GM12864 (cell line): ENCODE data around the gene CASKIN1.

Experiments
- DNase-seq: peaks from one replicate; pipeline ENCODE4 v3.0.0-alpha.2; 2011; ENCODE audit warnings: low read depth
- H3K4me3 ChIP-seq: 2 replicates; pipeline ENCODE4 v1.5.1; 2011; ENCODE audit warnings: mild to moderate bottlenecking, low read depth, low read length, control low read depth
- TF ChIP-seq, protein P1 (sequence below): IDR thresholded peaks from 2 replicates; pipeline ENCODE4 v1.5.1; 2011; ENCODE audit warnings: low read depth, mild to moderate bottlenecking, moderate library complexity, low read length, control low read depth, inconsistent platforms; ENCODE audit errors: missing control alignments

The CASKIN1 gene

DNA sequence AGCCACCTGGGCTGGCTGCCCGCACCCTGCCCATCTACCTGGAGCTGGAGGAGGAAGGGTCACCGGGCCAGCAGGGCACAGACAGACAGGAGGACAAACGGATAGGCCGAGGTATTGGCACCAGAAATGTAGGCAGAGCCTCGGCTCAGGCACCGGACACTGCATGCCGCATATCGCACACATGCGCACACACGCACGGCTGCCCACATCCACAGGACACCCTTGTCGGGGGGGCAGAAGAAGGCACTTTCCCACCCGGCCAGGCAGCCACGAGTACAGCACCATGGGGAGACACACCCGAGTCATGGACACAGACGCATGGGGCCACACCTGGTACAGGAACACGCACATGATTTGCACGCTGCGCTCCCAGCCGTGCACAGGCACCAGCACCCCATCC lies 14.5 kb downstream of the CASKIN1 start:
- no peak overlapping the region for H3K4me3 ChIP-seq
- DNase-seq = no peak
- TF ChIP-seq, protein P1, sequence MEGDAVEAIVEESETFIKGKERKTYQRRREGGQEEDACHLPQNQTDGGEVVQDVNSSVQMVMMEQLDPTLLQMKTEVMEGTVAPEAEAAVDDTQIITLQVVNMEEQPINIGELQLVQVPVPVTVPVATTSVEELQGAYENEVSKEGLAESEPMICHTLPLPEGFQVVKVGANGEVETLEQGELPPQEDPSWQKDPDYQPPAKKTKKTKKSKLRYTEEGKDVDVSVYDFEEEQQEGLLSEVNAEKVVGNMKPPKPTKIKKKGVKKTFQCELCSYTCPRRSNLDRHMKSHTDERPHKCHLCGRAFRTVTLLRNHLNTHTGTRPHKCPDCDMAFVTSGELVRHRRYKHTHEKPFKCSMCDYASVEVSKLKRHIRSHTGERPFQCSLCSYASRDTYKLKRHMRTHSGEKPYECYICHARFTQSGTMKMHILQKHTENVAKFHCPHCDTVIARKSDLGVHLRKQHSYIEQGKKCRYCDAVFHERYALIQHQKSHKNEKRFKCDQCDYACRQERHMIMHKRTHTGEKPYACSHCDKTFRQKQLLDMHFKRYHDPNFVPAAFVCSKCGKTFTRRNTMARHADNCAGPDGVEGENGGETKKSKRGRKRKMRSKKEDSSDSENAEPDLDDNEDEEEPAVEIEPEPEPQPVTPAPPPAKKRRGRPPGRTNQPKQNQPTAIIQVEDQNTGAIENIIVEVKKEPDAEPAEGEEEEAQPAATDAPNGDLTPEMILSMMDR = no peak

DNA sequence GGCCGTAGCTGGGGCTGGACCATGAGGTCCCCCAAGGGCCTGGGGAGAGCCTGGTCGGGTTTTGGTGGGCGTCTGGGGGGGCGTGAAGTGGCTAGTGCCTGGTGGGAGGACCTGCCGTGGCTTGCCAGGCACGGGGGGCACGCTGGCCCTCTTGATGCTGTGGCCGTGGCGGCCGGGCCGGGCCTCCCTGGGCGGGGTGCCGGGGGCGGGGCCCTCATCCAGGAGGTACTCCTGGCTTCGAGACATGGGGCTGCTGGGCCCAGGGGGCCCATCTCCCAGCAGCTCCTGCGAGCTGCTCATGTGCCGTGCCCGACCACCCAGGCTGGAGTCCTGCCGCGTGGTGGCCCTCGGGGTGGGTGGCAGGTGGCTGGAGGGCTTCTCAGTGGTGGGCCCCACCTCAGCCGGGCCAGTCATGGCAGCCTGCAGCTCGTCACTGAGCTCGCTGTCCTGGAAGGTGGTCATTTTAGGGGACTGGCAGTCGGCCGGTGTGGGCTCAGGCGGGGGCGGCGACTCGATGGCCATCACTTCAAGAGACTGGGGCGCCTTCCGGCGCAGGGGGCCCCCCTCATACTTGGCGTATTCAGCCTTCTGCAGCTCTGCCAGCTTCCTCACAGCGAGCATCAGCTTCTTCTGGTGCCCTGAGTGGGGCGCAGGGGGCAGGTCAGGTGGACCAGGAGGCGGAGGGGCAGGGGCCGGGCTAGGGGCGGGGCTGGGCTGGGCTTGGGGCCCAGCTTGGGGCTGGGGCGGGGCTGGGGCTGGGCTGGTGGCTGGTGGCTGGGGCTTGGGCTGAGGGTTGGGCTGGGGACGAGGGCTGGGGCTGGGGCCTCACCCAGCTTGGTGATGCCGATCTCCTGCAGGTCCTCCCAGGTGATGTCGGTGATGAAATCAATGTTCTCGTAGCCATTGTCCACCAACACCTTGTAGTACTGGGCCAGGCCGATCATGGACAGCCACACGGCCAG lies 15.2 kb downstream of the CASKIN1 start:
- H3K4me3 ChIP-seq = no peak overlapping the region
- TF ChIP-seq, protein P1 = no peak
- DNase-seq = no peak

- H3K4me3 ChIP-seq = no peak overlapping the region
- TF ChIP-seq, protein P1 = no peak
- DNase-seq = no peak
These were observed 15.9 kb downstream of the CASKIN1 start for GRCh38 chr16:2180461-2180860.

DNA sequence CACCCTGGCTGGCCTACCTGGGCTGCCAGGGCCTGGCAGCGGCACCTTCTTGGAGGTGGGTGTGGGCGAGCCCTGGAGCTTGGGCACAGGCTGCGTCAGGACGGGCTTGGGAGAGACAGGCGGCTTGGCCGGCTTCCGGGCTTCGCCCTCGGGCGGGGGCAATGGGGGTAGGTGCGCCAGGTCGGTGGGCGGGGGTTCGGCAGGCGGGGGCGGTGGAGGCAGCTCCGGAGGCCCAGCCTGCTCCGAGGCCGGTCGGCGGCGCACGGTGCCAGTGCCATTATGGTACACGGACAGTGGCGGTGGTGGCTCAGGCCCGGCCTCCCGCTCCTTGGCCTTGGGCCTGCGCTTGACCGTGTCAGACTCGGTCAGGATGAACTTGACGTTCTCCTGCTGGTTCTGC lies 16.8 kb downstream of the CASKIN1 start:
- TF ChIP-seq, protein P1 = no peak
- no peak overlapping the region for H3K4me3 ChIP-seq
- DNase-seq = no peak

GRCh38 chr16:2179107-2179501 lies 17.3 kb downstream of the CASKIN1 start:
- TF ChIP-seq, protein P1 = no peak
- no peak overlapping the region for H3K4me3 ChIP-seq
- no peak for DNase-seq

DNA sequence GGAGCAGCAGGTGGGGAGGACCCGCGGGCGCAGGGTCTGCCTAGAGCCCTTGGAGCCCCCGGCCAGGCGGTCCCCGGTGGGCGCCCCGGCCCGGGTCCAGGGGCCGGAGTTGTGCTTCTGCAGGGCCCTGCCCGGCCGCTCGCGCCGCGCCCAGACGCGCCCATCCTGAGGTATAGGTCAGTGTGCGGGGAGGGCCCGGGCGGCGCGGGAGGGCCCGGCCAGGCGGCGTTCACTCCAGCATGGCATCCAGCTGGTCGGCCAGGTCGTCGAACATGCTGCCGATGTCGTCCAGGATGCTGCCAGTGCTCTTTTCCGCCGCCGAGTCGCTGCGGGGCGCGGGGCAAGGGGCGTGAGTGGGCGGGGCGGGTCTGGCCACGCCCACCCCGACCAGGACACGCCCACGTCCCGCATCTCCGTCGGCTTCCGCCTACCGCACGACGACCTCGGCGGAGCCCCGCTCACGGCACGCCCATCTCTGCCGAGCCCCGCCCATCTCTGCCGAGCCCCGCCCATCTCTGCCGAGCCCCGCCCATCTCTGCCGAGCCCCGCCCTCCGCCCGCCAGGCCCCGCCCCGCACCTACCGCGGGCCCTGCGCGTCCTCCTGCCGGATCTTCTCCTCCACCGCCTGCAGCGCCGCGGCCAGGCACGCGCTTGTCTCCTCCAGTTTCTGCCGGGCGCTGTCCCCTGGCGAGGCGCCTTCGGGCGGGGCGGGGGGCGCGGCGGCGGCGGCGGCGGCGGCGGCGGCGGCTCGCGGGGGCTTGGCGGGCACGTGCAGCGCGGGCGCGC lies 17.9 kb downstream of the CASKIN1 start:
- DNase-seq = no peak
- TF ChIP-seq, protein P1 = no peak
- H3K4me3 ChIP-seq = no peak overlapping the region
